Bronchial epithelial cell (primary cell): ENCODE measurements around the gene SNTG2. TPM values are rescaled to one million over a fixed set of nuclear protein-coding genes. Genes with fewer than 3 reads are reported as not detected.

Source experiments
- DNase-seq: peaks from one replicate; pipeline ENCODE4 v3.0.0-alpha.2; 2010; ENCODE audit warnings: low read depth
- FAIRE-seq: peaks from 2 replicates; lab custom pipeline; 2011; peaks lifted over from hg19 to GRCh38; lab: Jason Lieb, UNC
- H3K27me3 ChIP-seq: 2 replicates; pipeline ENCODE4 v1.5.1; 2011; ENCODE audit warnings: low read length; ENCODE audit not compliant: control insufficient read depth, insufficient read depth
- H3K36me3 ChIP-seq: 2 replicates; pipeline ENCODE4 v1.5.1; 2011; ENCODE audit warnings: low read length; ENCODE audit not compliant: control insufficient read depth, insufficient read depth
- H3K4me3 ChIP-seq: 2 replicates; pipeline ENCODE4 v1.5.1; 2011; ENCODE audit warnings: mild to moderate bottlenecking, low read depth, low read length, control low read depth
- CTCF ChIP-seq: IDR thresholded peaks from 2 replicates; pipeline ENCODE4 v1.5.1; 2011; ENCODE audit warnings: mild to moderate bottlenecking, moderate library complexity, low read length, control low read depth, inconsistent platforms; ENCODE audit not compliant: insufficient read depth, severe bottlenecking
- total RNA-seq: library from RNA; depleted of rRNA; stranded (reverse); fragments of >200 nt; gene quantifications from 2 replicates; pipeline ENCODE4 v1.2.1, GENCODE V29; 2014

SNTG2 gene
- total RNA-seq, 1 donor from 2014 or later = not detected

DNA sequence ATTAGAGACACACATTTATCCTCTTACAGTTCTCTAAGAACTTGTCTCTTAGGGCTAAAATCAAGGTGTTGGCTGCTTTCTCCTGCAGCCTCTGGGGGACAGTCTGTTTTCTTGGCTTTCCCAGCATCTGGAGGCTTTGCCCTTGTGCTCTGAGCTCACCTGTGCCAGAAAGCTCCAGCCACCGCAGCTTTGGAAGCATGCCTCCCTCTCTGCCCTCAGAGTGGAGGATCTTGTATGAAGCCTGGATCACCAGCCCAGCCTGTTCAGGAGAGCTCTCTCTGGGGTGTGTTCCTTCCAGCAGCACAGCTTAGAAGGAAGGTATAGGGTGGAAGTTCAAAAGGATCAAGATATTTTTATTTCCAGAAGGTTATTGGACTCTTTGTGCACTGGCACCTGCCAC lies 409.5 kb downstream of the SNTG2 start:
- H3K4me3 ChIP-seq = no peak overlapping the region
- H3K27me3 ChIP-seq = no peaks in the 10 kb centered on the region
- DNase-seq (no peak), FAIRE-seq (no peak)
- no peaks in the 10 kb centered on the region for H3K36me3 ChIP-seq
- TF ChIP-seq CTCF = no peak

- no peak overlapping the region for H3K4me3 ChIP-seq
- H3K27me3 ChIP-seq = no peaks in the 10 kb centered on the region
- FAIRE-seq = no peak
- H3K36me3 ChIP-seq = no peaks in the 10 kb centered on the region
- no peak for TF ChIP-seq CTCF
- no peak for DNase-seq
Observed at GRCh38 chr2:1360557-1361250, 410.1 kb downstream of the SNTG2 start.

- FAIRE-seq = no peak
- Histone ChIP-seq H3K36me3 (no peaks in the 10 kb centered on the region), H3K4me3 (no peak overlapping the region), H3K27me3 (no peaks in the 10 kb centered on the region)
- DNase-seq = no peak
- no peak for TF ChIP-seq CTCF
Observed at GRCh38 chr2:1363367-1363766, 412.7 kb downstream of the SNTG2 start.

DNA sequence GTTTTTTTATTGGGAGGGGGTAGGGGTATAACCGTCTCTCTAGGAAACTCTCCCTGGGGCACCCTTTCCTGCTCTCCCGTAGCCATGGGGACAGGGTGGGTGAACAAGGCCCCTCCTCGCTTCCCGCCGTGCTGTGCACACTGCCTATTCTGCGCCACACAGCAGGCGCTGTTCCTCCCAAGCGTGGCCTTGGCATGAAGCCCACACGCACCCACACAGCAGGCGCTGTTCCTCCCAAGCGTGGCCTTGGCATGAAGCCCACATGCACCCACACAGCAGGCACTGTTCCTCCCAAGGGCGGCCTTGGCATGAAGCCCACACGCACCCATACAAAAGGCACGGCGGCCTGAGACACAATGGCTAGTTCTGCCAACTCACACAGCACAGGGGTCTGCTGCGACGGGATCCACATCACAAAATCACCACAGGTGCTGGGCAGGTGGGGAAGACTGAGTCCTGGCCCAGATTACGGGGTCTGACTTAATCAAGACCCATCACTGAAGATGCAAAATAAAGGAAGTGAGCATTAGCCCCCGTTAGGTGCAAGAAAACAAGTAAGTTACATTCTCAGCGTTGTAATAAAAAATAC lies 416.0 kb downstream of the SNTG2 start:
- FAIRE-seq = no peak
- H3K4me3 ChIP-seq = no peak overlapping the region
- no peak for TF ChIP-seq CTCF
- no peaks in the 10 kb centered on the region for H3K36me3 ChIP-seq
- peak; percentile 17 for DNase-seq
- no peaks in the 10 kb centered on the region for H3K27me3 ChIP-seq

GRCh38 chr2:1367601-1368000 lies 417.0 kb downstream of the SNTG2 start:
- H3K4me3 ChIP-seq = no peak overlapping the region
- TF ChIP-seq CTCF = no peak
- no peaks in the 10 kb centered on the region for H3K36me3 ChIP-seq
- DNase-seq (no peak), FAIRE-seq (no peak)
- no peaks in the 10 kb centered on the region for H3K27me3 ChIP-seq
